GM12878 (cell line): ENCODE measurements around the gene DOK4. TPM values are rescaled to one million over a fixed set of nuclear protein-coding genes. Genes with fewer than 3 reads are reported as not detected.

Experiments used
- ATAC-seq: fragments of 200-7000 bp; cut with Tn5 transposase; 3 replicates; pipeline ENCODE4 v1.9.1; 2020; ENCODE audit warnings: mild to moderate bottlenecking, moderate library complexity
- BruUV-seq: library from RNA; stranded (reverse); fragments of 400-500 nt; replicated peaks from 2 replicates; lab custom pipeline; 2021; lab: Mats Ljungman, UMichigan
- CTCF ChIA-PET: fragments of 300-600 bp; sonication (Branson Sonifier 250); formaldehyde crosslinking; extraction: SDS; loops from one replicate; lab custom pipeline; 2021; ENCODE audit warnings: inconsistent platforms; lab: Yijun Ruan, JAX
- POLR2A ChIA-PET: fragments of 350-600 bp; formaldehyde crosslinking; extraction: SDS; loops from one replicate; lab custom pipeline; 2021; ENCODE audit warnings: inconsistent platforms; lab: Charles Lee
- RAD21 ChIA-PET: fragments of 300-600 bp; sonication (Branson Sonifier 250); formaldehyde crosslinking; loops from one replicate; lab custom pipeline; 2023; ENCODE audit warnings: antibody characterized with exemption; ENCODE audit not compliant: unreplicated experiment; lab: Charles Lee
- SMC1A ChIA-PET: fragments of 300-600 bp; sonication (Branson Sonifier 250); formaldehyde crosslinking; loops from one replicate; lab custom pipeline; 2023; ENCODE audit not compliant: unreplicated experiment, uncharacterized antibody; lab: Charles Lee
- DNase-seq: peaks from one replicate; pipeline ENCODE4 v3.0.0-alpha.2; 2011; ENCODE audit warnings: low read depth, low spot score
- FAIRE-seq: peaks from 3 replicates; lab custom pipeline; 2011; peaks lifted over from hg19 to GRCh38; lab: Jason Lieb, UNC
- H2AFZ ChIP-seq: 2 replicates; pipeline ENCODE4 v1.6.0; 2011; ENCODE audit warnings: low read depth, low read length, control low read depth; ENCODE audit not compliant: control insufficient read depth
- H3K27ac ChIP-seq: 2 replicates; pipeline ENCODE4 v1.5.1; 2011; ENCODE audit warnings: control low read depth; ENCODE audit not compliant: control insufficient read depth, insufficient read depth
- H3K27me3 ChIP-seq, 2 experiments: replicated peaks in 1 of 2; 2 replicates each; pipeline versions ENCODE4 v1.6.0 to v1.6.1; 2011; ENCODE audit warnings: low read length in 1 of 2; ENCODE audit not compliant: control insufficient read depth in 2 of 2, insufficient read depth in 2 of 2
- H3K36me3 ChIP-seq, 2 experiments: 2 replicates each; pipeline ENCODE4 v1.5.1; 2011; ENCODE audit warnings: low read length in 1 of 2; ENCODE audit not compliant: control insufficient read depth in 2 of 2, insufficient read depth in 2 of 2
- H3K4me1 ChIP-seq: 2 replicates; pipeline ENCODE4 v1.6.1; 2011; ENCODE audit warnings: mild to moderate bottlenecking, low read length, moderate library complexity, mixed read lengths; ENCODE audit not compliant: control insufficient read depth, insufficient read depth
- H3K4me2 ChIP-seq: 2 replicates; pipeline ENCODE4 v1.6.0; 2011; ENCODE audit warnings: control low read depth; ENCODE audit not compliant: control insufficient read depth, insufficient read depth
- H3K4me3 ChIP-seq: fragments of 200-600 bp; sonication (generic); 2 replicates; pipeline ENCODE4 v1.5.1; 2016
- H3K79me2 ChIP-seq: 2 replicates; pipeline ENCODE4 v1.6.0; 2011; ENCODE audit warnings: low read length; ENCODE audit not compliant: control insufficient read depth, insufficient read depth
- H3K9ac ChIP-seq: 2 replicates; pipeline ENCODE4 v1.8.0; 2011; ENCODE audit warnings: low read length, control low read depth, mixed read lengths; ENCODE audit not compliant: control insufficient read depth, insufficient read depth
- H3K9me3 ChIP-seq: replicated peaks from 3 replicates; pipeline ENCODE4 v1.5.1; 2011; ENCODE audit warnings: mild to moderate bottlenecking, low read length; ENCODE audit not compliant: control insufficient read depth, insufficient read depth
- H4K20me1 ChIP-seq: 2 replicates; pipeline ENCODE4 v1.6.0; 2011; ENCODE audit not compliant: control insufficient read depth, insufficient read depth
- BRCA1 ChIP-seq: IDR thresholded peaks from 2 replicates; pipeline ENCODE4 v1.6.1; 2011; ENCODE audit warnings: low read depth, low read length, improper control_type of control experiment
- CBFB ChIP-seq: IDR thresholded peaks from 2 replicates; pipeline ENCODE4 v1.6.1; 2016; ENCODE audit warnings: antibody characterized with exemption, low read depth
- E2F4 ChIP-seq: IDR thresholded peaks from 2 replicates; pipeline ENCODE4 v1.6.1; 2012; ENCODE audit warnings: low read depth, low read length, improper control_type of control experiment
- GATAD2B ChIP-seq: fragments of 450-650 bp; conservative IDR thresholded peaks from 2 replicates; pipeline ENCODE4 v1.6.1; 2017; ENCODE audit warnings: low read depth, mild to moderate bottlenecking, moderate library complexity
- JUNB ChIP-seq: IDR thresholded peaks from 2 replicates; pipeline ENCODE4 v1.6.1; 2016; ENCODE audit warnings: antibody characterized with exemption, mild to moderate bottlenecking
- MYB ChIP-seq: fragments of 150-350 bp; IDR thresholded peaks from 2 replicates; pipeline ENCODE4 v1.6.1; 2014; ENCODE audit warnings: mild to moderate bottlenecking, low read depth, low read length, borderline replicate concordance
- NFYB ChIP-seq: IDR thresholded peaks from 2 replicates; pipeline ENCODE4 v1.6.1; 2011; ENCODE audit warnings: low read depth, mild to moderate bottlenecking, low read length, improper control_type of control experiment, moderate library complexity; ENCODE audit not compliant: insufficient read depth
- SKIL ChIP-seq: fragments of 450-650 bp; IDR thresholded peaks from 2 replicates; pipeline ENCODE4 v1.6.1; 2017; ENCODE audit warnings: mild to moderate bottlenecking, low read depth, inconsistent platforms; ENCODE audit not compliant: poor library complexity, severe bottlenecking
- WRNIP1 ChIP-seq: IDR thresholded peaks from 2 replicates; pipeline ENCODE4 v1.6.1; 2011; ENCODE audit warnings: low read depth, low read length, improper control_type of control experiment, borderline replicate concordance
- ZNF592 ChIP-seq: fragments of 450-650 bp; IDR thresholded peaks from 2 replicates; pipeline ENCODE4 v1.6.1; 2017; ENCODE audit warnings: mild to moderate bottlenecking, moderate library complexity
- ZSCAN29 ChIP-seq: fragments of 450-650 bp; IDR thresholded peaks from 2 replicates; pipeline ENCODE4 v1.6.1; 2017; ENCODE audit warnings: mild to moderate bottlenecking, moderate library complexity
- WGBS: methylation state at CpG from one replicate; pipeline ENCODE4 v1.1.6; 2016; ENCODE audit warnings: low lambda C conversion rate; ENCODE audit not compliant: insufficient replicate concordance, insufficient coverage; ENCODE audit errors: missing lambda C conversion rate; 5-methylcytosine and 5-hydroxymethylcytosine counted together
- in situ Hi-C: fragments of 300-500 bp; cut with MboI; formaldehyde crosslinking; loops from 9 replicates; pipeline ENCODE4 v1.14.3; 2018; ENCODE audit warnings: mixed read lengths
- intact Hi-C: fragments of 100-400 bp; cut with micrococcal nuclease; formaldehyde crosslinking; loops from one replicate; pipeline ENCODE4 v1.14.2; 2022; ENCODE audit not compliant: unreplicated experiment
- polyA plus RNA-seq, 11 experiments: library from polyadenylated mRNA; depleted of rRNA in 4 of 11; unstranded in 6 of 11; stranded (reverse) in 5 of 11; fragments of >200 nt; fragmentation: Nextera tagmentation in 4 of 11; fragmentation: Illumina TruSeq in 1 of 11; extraction: Ambion mirVana in 4 of 11; extraction: Trizol in 1 of 11; gene quantifications; 1 replicate in 1 of 11; 2 replicates in 10 of 11; pipeline versions ENCODE4 v1.2.1 to v1.2.3, GENCODE V29; 2011 to 2016; ENCODE audit warnings: inconsistent platforms in 2 of 11, missing spikeins in 2 of 11, low read depth in 1 of 11
- total RNA-seq, 4 experiments: library from RNA; depleted of rRNA in 3 of 4; stranded (reverse); fragments of >200 nt in 3 of 4; fragmentation: Illumina TruSeq in 1 of 4; extraction: Trizol in 1 of 4; gene quantifications; 2 replicates each; pipeline versions ENCODE4 v1.2.1 to v1.2.3, GENCODE V29; 2013 to 2021

DOK4 gene
- total and polyA plus RNA-seq, 10 of the 15 experiments (the other 5 are each of a cell fraction or from before 2014, with no cell fraction given): 0.20 to 7.0 (median 2.4) TPM; not detected in 1

GRCh38 chr16:57497121-57497520 lies 10.8 kb upstream of the DOK4 start:
- Histone ChIP-seq H3K9me3 (no peaks in the 10 kb centered on the region), H3K36me3 (no peaks in the 10 kb centered on the region), H2AFZ (no peak overlapping the region), H3K79me2 (no peaks in the 10 kb centered on the region), H3K4me3 (no peak overlapping the region), H3K4me2 (no peak overlapping the region), H4K20me1 (no peaks in the 10 kb centered on the region), H3K9ac (no peak overlapping the region)
- in situ Hi-C loops: no loop called here
- CTCF ChIA-PET: no interaction called here
- SMC1A ChIA-PET: no interaction called here
- 63% methylated on average over 13 of the region's 13 CpGs for WGBS
- intact Hi-C loops: no loop called here
- DNase-seq: no peak
- BruUV-seq: no TSS peak
- no peak for FAIRE-seq
- TF ChIP-seq ZSCAN29: no peak
- no peak for TF ChIP-seq JUNB
- no peak for TF ChIP-seq E2F4
- TF ChIP-seq BRCA1: no peak
- no peak for TF ChIP-seq WRNIP1
- TF ChIP-seq GATAD2B: no peak
- TF ChIP-seq CBFB: no peak
- TF ChIP-seq, all 136 proteins: peak for 0
- Histone ChIP-seq H3K4me1 (no peaks in the 10 kb centered on the region), H3K27ac (no peak overlapping the region), H3K27me3 (no peaks in the 10 kb centered on the region; a peak in 1 of 4 replicates)
- ChIA-PET RAD21 (no interaction called here), POLR2A (no interaction called here)
- ATAC-seq: no peak

GRCh38 chr16:57493767-57494166 lies 7.5 kb upstream of the DOK4 start:
- no peak overlapping the region for H3K9ac ChIP-seq
- no peaks in the 10 kb centered on the region for H3K79me2 ChIP-seq
- H3K36me3 ChIP-seq: no peaks in the 10 kb centered on the region
- H4K20me1 ChIP-seq: no peaks in the 10 kb centered on the region
- in situ Hi-C loops: no loop called here
- H3K9me3 ChIP-seq: no peaks in the 10 kb centered on the region; the same call in 2 of the 3 replicates
- H3K27me3 ChIP-seq: no peaks in the 10 kb centered on the region; a peak in 1 of 4 replicates
- CTCF ChIA-PET: interaction anchor here (2.2 kb wide), 1 partner anchor 25 kb away, joined by 10 read pairs; no protein-coding TSS in a partner anchor
- 75% methylated on average over 4 of the region's 4 CpGs for WGBS
- SMC1A ChIA-PET: no interaction called here
- no peak overlapping the region for H3K4me2 ChIP-seq
- ATAC-seq (no peak), DNase-seq (no peak), FAIRE-seq (no peak)
- H2AFZ ChIP-seq: no peak overlapping the region
- POLR2A ChIA-PET: no interaction called here
- intact Hi-C loops: loop anchor here (2.0 kb wide), 1 partner anchor 15 kb away; no protein-coding TSS in a partner anchor
- no peaks in the 10 kb centered on the region for H3K4me1 ChIP-seq
- no peak overlapping the region for H3K27ac ChIP-seq
- no TSS peak for BruUV-seq
- no peak overlapping the region for H3K4me3 ChIP-seq
- RAD21 ChIA-PET: no interaction called here
- no peak for TF ChIP-seq SKIL
- TF ChIP-seq ZNF592: no peak
- TF ChIP-seq MYB: no peak
- no peak for TF ChIP-seq NFYB
